Left cardiac atrium (tissue), 4 donors: Measurements from ENCODE around the gene DUS1L. TPM values are rescaled to one million over a fixed set of nuclear protein-coding genes. Genes with fewer than 3 reads are reported as not detected.
A peak's percentile ranks its signal among the peaks of the same experiment; 100 is the strongest.
"Not testable (repeated sequence)": the region's sequence is repeated elsewhere in the genome, so short reads cannot be mapped to it uniquely, and the experiment has no call there.

Experiments used
- ATAC-seq, 2 donors: fragments of 200-7000 bp; cut with Tn5 transposase; one replicate each; pipeline ENCODE4 v1.9.1; 2020; ENCODE audit warnings: mild to moderate bottlenecking in 2 of 2, moderate library complexity in 2 of 2
- DNase-seq: peaks from one replicate; pipeline ENCODE4 v3.0.0-alpha.2; 2020
- intact Hi-C, 2 donors: fragments of 100-400 bp; cut with DNase I; formaldehyde crosslinking; loops; one replicate each; pipeline versions ENCODE4 v1.14.1 to v1.15.1; 2022 to 2023
- total RNA-seq, 2 donors: library from RNA; stranded (reverse); fragmentation: NEBNext Ultra II Directional; extraction: Animal tissue kit (Norgen Biotek cat#: 25700); gene quantifications; one replicate each; pipeline ENCODE4 v1.2.1, GENCODE V29; 2021
- donor health status: DM: no; HTN: yes; CAD: no.
- donor health status: DM: no; HTN: yes; CAD: no; lungs with severe emphysema.
- donor health status: DM: yes; HTN: yes; CAD: no.
- donor health status: Dilated cardiomyopathy.

DUS1L gene
- total RNA-seq, 2 donors from 2014 or later = 59.2 to 65.4 TPM

GRCh38 chr17:82050152-82050760 is 15.3 kb downstream of the DUS1L start:
- ATAC-seq (no peak), DNase-seq (no peak)
- intact Hi-C loops = no loop called here

GRCh38 chr17:82049521-82049971 is 16.1 kb downstream of the DUS1L start:
- DNase-seq (peak; percentile 21), ATAC-seq (no peak)
- intact Hi-C loops = no loop called here

- intact Hi-C loops = no loop called here
- ATAC-seq (no peak), DNase-seq (no peak)
These were observed 16.5 kb downstream of the DUS1L start for GRCh38 chr17:82049106-82049505.

GRCh38 chr17:82048571-82048971 is 17.0 kb downstream of the DUS1L start:
- ATAC-seq = no peak
- intact Hi-C loops = no loop called here
- DNase-seq = no peak

- DNase-seq (no peak), ATAC-seq (no peak)
- intact Hi-C loops = no loop called here
These were observed 17.6 kb downstream of the DUS1L start for GRCh38 chr17:82047914-82048570.

GRCh38 chr17:82047379-82047778 is 18.2 kb downstream of the DUS1L start:
- ATAC-seq (no peak), DNase-seq (no peak)
- intact Hi-C loops = no loop called here

- ATAC-seq = no peak
- DNase-seq = no peak
- intact Hi-C loops = no loop called here
These were observed 18.7 kb downstream of the DUS1L start for GRCh38 chr17:82046903-82047302.

- DNase-seq (no peak), ATAC-seq (no peak)
- intact Hi-C loops = no loop called here
These were observed 19.6 kb downstream of the DUS1L start for GRCh38 chr17:82045936-82046484.

GRCh38 chr17:82043507-82043906 is 22.1 kb downstream of the DUS1L start:
- intact Hi-C loops = no loop called here
- ATAC-seq = no peak
- no peak for DNase-seq

- intact Hi-C loops = no loop called here
- ATAC-seq (no peak), DNase-seq (no peak)
These were observed 23.0 kb downstream of the DUS1L start for GRCh38 chr17:82042649-82043048.

- intact Hi-C loops = no loop called here
- ATAC-seq = no peak
These were observed 24.3 kb downstream of the DUS1L start for GRCh38 chr17:82041144-82041814.

GRCh38 chr17:82039695-82040299 is 25.8 kb downstream of the DUS1L start:
- no peak for DNase-seq
- intact Hi-C loops = loop anchor here in 1 of 2 donors (5.0 kb wide), 1 partner anchor 58 kb away; the partner anchor contains the start of gene FASN
- ATAC-seq = no peak

More at GRCh38 chr17:82041144-82041814, 24.3 kb downstream of the DUS1L start:
- no peak for DNase-seq

- ATAC-seq, DNase-seq: not testable (repeated sequence)
- intact Hi-C loops = loop anchor here in 1 of 2 donors (5.0 kb wide), 1 partner anchor 58 kb away; the partner anchor contains the start of gene FASN
These were observed 26.7 kb downstream of the DUS1L start for GRCh38 chr17:82038796-82039409.

GRCh38 chr17:82037889-82038195 is 27.8 kb downstream of the DUS1L start:
- DNase-seq (no peak), ATAC-seq (no peak)
- intact Hi-C loops = loop anchor here in 1 of 2 donors (5.0 kb wide), 1 partner anchor 59 kb away; the partner anchor contains the start of gene FASN

GRCh38 chr17:82037092-82037888 is 28.3 kb downstream of the DUS1L start, which contains the start of gene DCXR:
Gene DCXR, minus strand, starts transcription at chr17:82037697. Its CDS starts 15 bp downstream, at chr17:82037682.
- DNase-seq (peak; percentile 98), ATAC-seq (peak; percentile 97 to 98)
- intact Hi-C loops = loop anchor here in 1 of 2 donors (5.0 kb wide), 1 partner anchor 60 kb away; the partner anchor contains the start of gene FASN

- ATAC-seq = no peak
These were observed 28.9 kb downstream of the DUS1L start for GRCh38 chr17:82036634-82037091.

GRCh38 chr17:82035956-82036633 is 29.5 kb downstream of the DUS1L start:
- intact Hi-C loops = loop anchor here in 1 of 2 donors (5.0 kb wide), 1 partner anchor 61 kb away; the partner anchor contains the start of gene FASN
- no peak for ATAC-seq
- no peak for DNase-seq

More at GRCh38 chr17:82036634-82037091, 28.9 kb downstream of the DUS1L start:
- intact Hi-C loops = loop anchor here in 1 of 2 donors (5.0 kb wide), 1 partner anchor 61 kb away; the partner anchor contains the start of gene FASN
- no peak for DNase-seq
